Astrocyte of the hippocampus (primary cell): ENCODE results near the gene PRM2.
"Not testable (repeated sequence)": the region's sequence is repeated elsewhere in the genome, so short reads cannot be mapped to it uniquely, and the experiment has no call there.

Experiments
- DNase-seq: peaks from one replicate; pipeline ENCODE4 v3.0.0; 2011; ENCODE audit warnings: low read depth, low spot score

PRM2 gene

GRCh38 chr16:11307639-11308492 is 31.6 kb upstream of the PRM2 start:
- no peak for DNase-seq

GRCh38 chr16:11306997-11307638 is 30.8 kb upstream of the PRM2 start:
- no peak for DNase-seq

- DNase-seq, result no peak
These were observed 30.1 kb upstream of the PRM2 start for GRCh38 chr16:11306381-11306780.

GRCh38 chr16:11303405-11304138 is 27.3 kb upstream of the PRM2 start:
- DNase-seq, result no peak

- DNase-seq, result no peak
These were observed 26.7 kb upstream of the PRM2 start for GRCh38 chr16:11302977-11303376.

GRCh38 chr16:11301645-11302501 is 25.6 kb upstream of the PRM2 start:
- DNase-seq, result no peak

GRCh38 chr16:11300560-11300892 is 24.2 kb upstream of the PRM2 start:
- DNase-seq, result no peak

GRCh38 chr16:11299865-11300559 is 23.7 kb upstream of the PRM2 start:
- no peak for DNase-seq

- not testable (repeated sequence) for DNase-seq
These were observed 22.8 kb upstream of the PRM2 start for GRCh38 chr16:11298950-11299547.

GRCh38 chr16:11298143-11298900 is 22.0 kb upstream of the PRM2 start:
- DNase-seq, result no peak

- DNase-seq, result peak; percentile 96
These were observed 21.3 kb upstream of the PRM2 start for GRCh38 chr16:11297492-11298142.

GRCh38 chr16:11296706-11297491 is 20.6 kb upstream of the PRM2 start:
- DNase-seq, result peak; percentile 41

GRCh38 chr16:11296351-11296705 is 20.0 kb upstream of the PRM2 start:
- no peak for DNase-seq

- no peak for DNase-seq
These were observed 19.4 kb upstream of the PRM2 start for GRCh38 chr16:11295672-11296071.

GRCh38 chr16:11292076-11292748 is 15.9 kb upstream of the PRM2 start:
- DNase-seq, result no peak

- DNase-seq, result peak; percentile 43
These were observed 14.9 kb upstream of the PRM2 start for GRCh38 chr16:11291091-11291703.

- no peak for DNase-seq
These were observed 14.0 kb upstream of the PRM2 start for GRCh38 chr16:11290102-11290893.
